C4-2B (cell line): ENCODE results near the gene DIRAS1.
A peak's percentile ranks its signal among the peaks of the same experiment; 100 is the strongest.

Experiments used
- H3K27ac ChIP-seq: fragments of 450-650 bp; 2 replicates; pipeline ENCODE4 v1.5.1; 2017
- ZFX ChIP-seq: fragments of 450-650 bp; IDR thresholded peaks from 2 replicates; pipeline ENCODE4 v1.6.1; 2017
- TF ChIP-seq, protein P1 (sequence below): fragments of 450-650 bp; conservative IDR thresholded peaks from 2 replicates; pipeline ENCODE4 v1.5.1; 2017; ENCODE audit warnings: mild to moderate bottlenecking

The DIRAS1 gene

DNA sequence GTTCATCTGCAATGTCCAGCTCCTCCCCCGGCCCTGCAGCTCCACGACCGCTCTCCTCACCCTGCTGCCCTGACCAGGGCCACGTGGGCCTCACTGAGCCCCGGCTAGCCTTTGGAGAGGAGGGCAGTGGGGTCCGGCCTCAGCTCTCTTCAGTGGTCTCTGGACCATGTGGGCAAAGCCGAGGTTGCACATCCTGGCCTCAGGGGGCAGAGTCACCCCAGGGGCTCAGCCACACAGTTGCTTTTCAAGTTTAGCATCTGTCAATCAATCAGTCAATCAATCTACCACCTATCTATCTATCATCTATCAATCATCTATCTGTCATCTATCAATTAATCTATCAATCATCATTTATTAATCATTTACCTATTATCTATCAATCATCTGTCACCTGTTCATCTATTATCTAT, 3.0 kb upstream of the DIRAS1 start:
- no peak for TF ChIP-seq ZFX
- TF ChIP-seq, protein P1, sequence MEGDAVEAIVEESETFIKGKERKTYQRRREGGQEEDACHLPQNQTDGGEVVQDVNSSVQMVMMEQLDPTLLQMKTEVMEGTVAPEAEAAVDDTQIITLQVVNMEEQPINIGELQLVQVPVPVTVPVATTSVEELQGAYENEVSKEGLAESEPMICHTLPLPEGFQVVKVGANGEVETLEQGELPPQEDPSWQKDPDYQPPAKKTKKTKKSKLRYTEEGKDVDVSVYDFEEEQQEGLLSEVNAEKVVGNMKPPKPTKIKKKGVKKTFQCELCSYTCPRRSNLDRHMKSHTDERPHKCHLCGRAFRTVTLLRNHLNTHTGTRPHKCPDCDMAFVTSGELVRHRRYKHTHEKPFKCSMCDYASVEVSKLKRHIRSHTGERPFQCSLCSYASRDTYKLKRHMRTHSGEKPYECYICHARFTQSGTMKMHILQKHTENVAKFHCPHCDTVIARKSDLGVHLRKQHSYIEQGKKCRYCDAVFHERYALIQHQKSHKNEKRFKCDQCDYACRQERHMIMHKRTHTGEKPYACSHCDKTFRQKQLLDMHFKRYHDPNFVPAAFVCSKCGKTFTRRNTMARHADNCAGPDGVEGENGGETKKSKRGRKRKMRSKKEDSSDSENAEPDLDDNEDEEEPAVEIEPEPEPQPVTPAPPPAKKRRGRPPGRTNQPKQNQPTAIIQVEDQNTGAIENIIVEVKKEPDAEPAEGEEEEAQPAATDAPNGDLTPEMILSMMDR, result no peak
- H3K27ac ChIP-seq, result no peak overlapping the region

DNA sequence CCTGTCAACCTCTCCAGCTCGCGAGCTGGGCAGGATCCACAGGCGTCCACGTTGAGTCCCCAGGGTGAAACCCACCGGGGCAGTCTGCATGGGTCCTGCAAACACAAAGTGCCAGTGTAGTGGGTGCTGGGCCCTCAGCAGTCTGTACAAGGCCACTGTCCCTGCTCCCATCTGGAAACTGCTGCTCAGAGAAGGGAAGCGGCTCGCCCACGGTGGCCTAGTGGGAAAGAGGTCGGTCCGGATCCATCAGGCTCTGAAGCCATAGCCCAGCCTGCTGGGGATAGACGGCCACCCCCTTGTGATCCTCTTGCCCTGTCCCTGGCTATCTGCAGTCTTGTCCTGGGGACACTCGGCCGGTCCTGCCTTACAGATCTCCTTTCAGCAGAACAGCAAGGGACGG, 2.6 kb upstream of the DIRAS1 start:
- TF ChIP-seq ZFX, result no peak
- TF ChIP-seq, protein P1, result no peak
- H3K27ac ChIP-seq, result no peak overlapping the region

DNA sequence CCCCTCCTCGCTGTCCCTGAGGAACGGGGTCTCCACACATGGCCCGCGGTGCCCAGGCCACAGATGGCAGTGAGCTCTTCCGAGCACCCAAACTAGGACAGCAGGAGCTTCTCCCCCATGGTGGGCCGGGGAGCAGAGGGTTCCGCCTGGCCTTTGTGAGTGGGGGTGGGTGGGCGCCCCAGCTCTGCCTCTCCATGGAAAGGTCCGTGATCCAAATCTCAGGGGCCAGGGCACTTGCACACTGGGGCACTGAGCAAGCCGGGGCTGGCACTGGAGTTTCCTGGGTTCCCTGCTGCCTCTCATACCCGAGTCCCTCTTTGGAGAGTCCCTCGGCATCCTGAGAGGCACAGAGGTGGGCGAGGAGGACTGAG, 2.2 kb upstream of the DIRAS1 start:
- no peak overlapping the region for H3K27ac ChIP-seq
- TF ChIP-seq, protein P1, result no peak
- TF ChIP-seq ZFX, result no peak

DNA sequence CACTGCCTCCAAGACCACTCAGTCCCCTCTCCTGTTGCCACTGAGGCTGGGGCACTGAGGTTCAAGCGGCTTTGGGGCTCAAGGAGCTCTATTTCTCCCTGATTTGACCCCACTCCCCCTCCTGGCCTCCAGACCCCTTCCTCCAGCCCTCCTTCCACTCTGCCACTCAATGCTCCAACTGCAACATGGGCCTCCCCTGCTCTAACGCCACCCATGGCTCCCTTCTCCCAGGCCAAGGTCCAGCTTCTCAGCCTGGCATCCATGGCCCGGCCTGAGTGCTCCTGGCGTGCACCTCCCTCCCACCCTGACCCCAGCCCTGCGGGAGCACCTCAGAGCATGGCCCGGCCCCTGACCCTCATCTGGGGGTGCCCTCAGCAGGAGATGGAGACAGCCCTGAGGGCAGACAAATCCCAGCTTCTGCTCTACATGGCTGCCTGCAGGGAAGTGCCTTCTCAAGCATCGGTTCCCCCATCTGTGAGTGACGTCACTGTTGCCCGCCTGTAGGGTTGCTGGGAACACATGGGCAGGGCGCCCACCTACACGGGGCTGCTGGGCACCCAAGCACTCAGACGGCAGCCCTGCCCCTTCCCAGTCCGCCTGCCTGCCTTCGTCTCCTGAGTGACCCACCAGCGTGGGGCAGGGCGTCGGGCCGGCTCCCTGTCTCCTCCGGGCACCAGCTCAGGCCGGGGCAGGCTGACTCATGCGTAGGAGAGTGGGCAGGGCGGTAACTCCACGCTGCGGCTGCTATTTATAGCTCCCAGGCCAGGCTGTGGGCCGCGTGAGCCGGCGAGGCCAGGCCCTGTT, 1.6 kb upstream of the DIRAS1 start:
- TF ChIP-seq ZFX, result no peak
- TF ChIP-seq, protein P1, result no peak
- H3K27ac ChIP-seq, result no peak overlapping the region

DNA sequence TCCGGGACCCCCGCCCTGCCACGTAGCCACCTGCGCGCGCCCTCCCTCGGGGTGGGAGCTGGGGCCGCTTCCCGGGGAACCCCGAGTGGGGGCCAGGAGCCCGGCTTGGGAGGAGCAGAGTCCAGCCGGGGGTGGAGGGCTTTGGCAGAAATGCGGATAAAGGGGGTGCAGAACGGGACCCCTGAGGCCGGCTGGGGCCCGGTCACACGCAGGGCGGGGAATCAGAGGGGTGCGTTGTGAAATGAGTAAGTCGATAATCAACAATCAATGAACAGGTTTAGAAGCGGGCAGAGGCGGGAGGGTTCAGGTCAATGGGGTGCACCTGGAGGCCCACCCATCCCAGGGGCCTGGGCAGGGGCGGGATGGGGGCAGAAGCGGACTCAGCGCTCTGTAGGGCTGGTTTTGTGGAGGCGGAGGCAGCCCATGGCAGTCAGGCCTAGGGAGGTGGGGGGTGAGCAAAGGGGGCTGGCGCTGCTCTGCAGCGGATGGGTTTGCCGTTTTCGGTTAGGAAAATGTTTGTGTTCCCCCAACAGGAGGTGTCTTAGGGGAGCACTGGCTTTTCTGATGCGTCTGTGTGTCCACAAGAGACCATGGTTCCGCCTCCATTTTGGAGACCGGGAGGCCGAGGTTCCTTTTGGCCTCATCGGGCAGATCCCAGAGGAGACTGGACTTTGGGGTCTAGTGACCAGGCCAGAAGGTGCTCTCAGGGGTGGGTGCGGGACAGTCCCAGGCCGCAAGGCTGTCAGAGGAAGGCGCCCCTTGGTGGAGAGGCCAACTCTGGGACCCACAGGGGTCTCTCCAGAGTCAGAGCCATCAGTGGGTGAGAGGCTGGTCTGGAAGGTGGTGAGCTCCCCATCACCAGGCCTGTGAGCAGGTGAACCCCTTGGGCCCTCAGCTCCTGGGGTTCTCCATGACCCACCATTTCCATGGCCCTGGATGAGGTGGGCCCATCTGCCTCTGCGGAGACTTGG, 683 bp upstream of the DIRAS1 start:
- 0 out of 2 replicates have a peak overlapping the region, but pooled peaks have one; percentile 22 for H3K27ac ChIP-seq
- TF ChIP-seq ZFX, result no peak
- TF ChIP-seq, protein P1, result no peak

DNA sequence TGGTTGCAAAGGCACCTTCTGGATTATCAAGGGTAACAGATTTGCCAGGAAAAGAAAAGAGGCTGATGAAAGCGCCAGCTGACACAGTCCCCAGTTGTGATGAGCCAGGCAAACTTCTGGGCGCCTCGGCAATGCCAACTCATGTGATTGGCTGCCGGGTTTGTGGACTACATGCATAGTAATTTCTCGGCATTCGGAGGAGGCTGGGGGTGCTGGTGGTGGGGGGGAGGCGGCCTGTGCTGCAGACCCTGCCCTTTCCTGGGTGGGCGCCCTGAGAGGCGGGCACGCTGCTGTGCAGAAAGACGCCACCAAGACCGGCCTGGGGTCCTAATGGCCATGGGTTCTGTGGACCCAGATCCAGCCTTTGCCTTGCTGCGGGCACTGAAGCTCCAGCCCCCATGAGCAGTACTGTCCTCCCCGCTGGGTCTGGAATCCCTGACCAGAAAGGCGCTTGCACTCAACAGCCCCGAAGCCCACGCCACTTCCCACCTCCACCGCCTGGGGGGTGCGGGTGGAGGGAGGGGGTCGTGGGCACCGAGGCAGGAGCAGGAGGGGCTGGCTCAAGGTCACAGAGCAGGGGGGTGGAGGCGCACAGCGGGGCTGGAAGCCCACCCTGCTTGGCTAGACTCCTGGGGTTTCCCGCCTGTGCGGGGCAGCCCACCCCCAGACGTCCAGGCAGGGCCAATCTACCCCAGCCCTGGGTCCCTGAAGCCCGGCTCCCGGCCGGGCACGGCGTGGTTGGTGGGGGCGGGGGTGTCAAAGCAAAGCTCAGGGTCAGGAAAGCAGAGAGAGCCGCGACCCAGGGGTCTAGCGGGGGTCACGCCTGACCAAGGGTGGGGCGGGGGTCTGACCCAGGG, 1.0 kb downstream of the DIRAS1 start:
- peak overlapping the region; percentile 38; the same call in 1 of the 2 replicates for H3K27ac ChIP-seq
- no peak for TF ChIP-seq ZFX
- TF ChIP-seq, protein P1, result no peak
